Embryonic facial prominence (tissue), 1 donor: ENCODE results near the gene RALGPS2.
"Not testable (repeated sequence)": the region's sequence is repeated elsewhere in the genome, so short reads cannot be mapped to it uniquely, and the experiment has no call there.

Experiments
- DNase-seq: peaks from one replicate; pipeline ENCODE4 v3.0.0-alpha.2; 2016; ENCODE audit errors: extremely low spot score

The RALGPS2 gene

DNA sequence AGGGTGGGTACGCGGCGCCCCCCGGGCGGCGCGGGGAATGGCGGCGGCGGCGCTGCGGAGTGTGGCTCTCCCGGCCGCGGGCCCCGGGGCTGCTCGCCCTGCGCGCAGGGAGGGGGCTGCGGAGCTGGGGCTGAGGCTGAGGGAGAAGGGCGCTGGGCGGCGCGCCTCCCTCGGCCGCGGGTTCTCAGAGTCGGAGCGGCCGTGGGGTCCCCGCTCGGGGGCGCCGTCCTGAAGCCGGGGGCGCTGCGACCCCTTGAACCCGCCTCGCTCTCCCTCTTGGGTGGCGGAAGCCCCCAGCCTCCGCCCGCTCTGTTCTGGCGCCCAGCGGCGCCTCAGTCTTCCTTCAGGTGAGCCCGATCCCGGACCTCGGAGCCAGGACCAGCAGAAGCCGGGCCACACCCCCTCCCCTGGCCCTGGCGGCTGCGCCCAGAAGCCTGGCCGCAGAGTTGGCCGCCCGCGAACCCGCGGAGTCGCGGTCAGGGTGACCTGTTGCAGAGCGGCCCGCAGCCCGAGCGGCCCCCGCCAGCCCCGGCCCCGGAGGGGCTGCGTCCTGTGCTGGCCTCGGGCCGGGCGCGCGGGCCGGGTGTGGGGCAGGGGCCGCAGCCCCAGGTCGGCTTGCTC lies 532 bp downstream of the RALGPS2 start:
- DNase-seq: no peak

DNA sequence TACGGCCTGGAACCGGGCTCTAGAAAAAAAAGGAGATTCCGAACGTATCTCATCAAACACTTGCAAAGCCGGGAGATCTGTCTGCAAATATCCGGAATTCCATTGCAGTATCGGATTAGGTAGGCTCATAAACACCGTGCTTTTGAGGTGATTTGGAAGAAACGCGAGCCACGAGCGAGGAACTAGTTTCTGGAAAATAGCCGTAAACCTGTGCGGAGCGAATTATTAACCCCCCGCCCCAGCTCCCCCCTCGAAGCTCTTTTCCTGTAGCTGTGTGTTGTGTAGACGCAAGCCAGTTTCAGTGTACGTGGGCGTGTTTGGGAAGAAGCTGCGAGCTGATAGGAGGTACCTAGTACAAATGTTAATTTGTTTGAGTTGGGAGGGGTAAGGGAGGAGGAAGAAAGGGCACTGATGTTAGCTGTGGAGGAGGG lies 1.1 kb downstream of the RALGPS2 start:
- no peak for DNase-seq

DNA sequence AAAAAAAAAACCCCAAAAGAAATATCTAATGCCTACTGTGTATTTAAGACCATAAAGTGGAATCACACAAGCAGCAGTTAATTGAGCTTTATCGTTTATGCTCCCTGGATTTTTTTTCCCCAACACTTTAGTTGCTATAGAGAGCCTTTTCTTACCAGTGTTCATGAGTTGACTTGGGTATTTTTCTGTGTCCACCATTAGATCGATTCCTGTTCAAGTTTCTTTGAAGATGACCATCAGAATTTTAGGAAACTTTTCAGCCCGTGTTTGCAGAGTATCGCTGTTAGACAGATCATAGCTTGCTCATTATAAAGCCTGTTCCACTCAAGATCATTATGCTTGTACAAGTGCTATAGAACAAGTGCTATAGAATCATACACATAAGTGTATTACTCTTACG lies 1.5 kb downstream of the RALGPS2 start:
- no peak for DNase-seq

DNA sequence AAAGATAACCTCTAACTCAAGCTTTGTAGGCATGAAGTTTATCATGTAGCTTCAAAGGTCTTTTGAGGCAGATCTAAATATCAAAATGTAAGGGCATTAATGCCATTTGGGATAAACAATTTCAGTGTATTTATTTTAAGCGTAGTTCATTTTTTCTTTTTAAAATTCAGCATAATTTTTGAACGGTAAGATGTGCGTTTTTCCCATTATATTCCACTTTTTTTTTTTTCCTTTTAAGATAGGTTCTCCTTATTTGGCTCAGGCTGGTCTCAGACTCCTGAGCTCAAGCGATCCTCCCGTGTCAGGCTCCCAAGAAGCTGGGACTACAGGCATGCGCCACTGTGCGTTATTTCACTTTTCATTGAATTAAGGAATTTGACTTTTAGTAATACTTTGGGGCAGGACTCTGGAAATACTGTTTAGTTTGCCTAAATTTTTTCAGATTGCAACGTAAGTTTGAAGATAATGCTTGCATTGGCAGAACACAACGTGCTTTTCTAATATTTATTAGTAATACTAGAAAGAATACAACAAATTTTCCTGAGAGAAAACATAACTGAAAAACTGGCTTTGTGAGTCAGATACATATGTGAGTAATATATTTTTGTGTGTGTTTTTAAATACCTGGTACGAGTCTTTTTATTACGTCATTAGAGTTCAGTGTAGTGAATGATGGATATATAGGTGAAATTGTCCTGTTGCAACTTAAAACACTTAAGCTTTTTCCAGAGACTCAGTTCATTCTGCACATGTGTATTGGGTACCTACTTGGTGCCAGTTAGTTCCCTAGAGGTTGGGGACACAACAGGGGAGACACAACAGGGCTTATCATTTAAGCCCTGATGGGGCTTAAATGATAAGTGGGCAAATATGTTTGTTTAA lies 2.2 kb downstream of the RALGPS2 start:
- no peak for DNase-seq

DNA sequence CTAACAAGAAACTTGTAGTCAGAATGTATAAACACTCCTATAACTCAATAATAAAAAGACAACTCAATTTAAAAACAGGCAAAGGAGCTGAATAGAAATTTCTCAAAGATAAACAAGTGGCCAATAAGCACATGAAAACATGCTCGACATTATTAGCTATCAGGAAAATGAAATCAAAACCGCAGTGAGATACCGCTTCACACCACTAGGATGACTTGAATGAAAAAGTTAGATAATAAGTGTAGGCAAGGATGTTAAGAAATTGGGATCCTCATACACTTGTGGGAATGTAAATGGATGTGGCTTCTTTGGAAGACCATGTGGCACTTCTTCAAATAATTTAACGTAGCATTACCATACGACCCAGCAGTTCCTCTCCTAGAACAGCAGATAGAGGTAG lies 8.9 kb downstream of the RALGPS2 start:
- DNase-seq: no peak

DNA sequence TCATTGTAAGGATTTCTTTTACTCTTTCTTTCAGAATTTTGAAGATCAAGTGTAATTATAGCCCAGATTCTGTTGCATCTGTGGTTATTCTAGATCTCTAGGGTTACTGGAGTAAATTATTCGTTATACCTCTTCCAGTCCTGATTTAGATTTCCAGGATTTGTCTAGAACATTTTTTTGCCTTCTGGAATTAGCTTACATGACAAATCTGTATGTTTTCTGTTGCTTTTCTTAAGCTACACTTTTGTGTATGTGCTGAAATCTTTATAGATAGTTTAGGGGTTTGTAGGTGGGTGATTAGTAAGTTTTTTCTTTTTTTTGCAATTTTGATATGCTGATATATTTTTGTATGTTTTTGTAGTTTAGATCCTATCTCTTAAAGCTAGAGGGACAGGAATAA lies 13.7 kb downstream of the RALGPS2 start:
- no peak for DNase-seq

DNA sequence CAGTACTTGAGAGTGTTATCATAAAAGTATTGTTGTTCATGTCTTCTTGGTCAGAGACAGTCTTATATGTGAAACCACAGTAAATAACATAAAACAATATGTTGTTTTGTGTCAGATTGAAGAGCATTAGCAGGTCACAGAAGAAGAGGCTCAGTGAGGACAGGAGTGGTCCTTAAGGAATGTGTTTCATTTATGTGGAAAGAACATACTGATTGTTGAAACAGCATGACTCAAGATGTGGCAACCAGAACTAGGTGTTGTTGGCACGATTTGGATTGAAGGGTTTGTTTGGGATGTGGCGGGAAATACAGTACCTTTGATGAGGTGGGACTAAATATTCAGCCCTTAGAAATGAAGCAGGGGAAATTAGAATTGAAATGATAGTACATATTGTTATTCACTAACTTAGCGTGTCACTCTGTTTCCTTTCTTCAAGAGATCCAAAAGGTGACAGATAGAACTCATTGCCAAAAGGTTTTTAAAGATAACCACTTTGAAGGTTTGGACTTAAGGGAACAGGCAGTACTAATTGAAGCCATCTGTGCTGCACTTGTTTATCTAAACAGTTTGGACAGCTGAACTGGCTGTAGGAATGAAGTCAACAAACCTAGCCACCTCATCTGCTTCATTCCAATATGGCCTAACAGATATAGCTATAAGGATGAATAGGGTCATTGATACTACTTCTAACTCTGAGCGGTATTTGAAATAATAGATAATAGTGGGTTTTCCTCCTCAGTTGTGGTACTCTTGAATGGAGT lies 14.4 kb downstream of the RALGPS2 start:
- no peak for DNase-seq

DNA sequence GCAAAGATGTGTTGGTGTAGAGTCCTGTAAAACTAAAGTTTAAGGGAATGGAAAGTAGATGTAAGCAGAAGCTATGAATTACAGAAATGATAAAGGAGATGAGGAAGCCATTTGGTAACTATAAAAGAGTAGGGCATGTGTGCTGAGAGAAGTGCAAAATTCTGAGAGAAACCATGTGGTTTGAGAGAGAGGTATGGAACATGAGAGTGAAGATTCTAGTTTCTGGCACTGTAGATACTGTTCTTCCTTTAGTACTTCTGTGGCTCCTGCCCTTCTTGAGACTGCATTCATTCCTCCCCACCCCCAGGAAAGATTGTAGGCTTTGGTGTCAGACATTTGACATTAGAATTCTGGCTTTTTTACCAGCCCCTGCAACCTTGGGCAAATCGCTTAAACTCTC lies 15.4 kb downstream of the RALGPS2 start:
- no peak for DNase-seq

DNA sequence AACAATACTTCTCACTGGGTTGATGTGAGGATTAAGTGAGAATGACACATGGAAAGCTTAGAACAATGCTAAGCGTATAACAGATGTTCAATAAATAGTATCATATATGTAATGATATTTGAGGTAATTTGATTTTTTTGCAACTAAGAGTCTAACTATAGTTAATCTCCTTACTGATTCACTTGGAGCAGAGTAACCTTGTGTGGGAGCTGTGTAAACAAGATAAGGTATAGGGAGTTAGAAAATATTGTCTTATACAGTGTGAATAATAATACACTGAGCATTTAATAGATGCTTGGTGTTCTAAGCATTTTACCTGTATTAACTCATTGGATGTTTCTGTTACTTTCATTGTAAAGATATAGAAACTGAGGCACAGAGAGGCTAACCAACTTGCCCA lies 15.9 kb downstream of the RALGPS2 start:
- DNase-seq: no peak

DNA sequence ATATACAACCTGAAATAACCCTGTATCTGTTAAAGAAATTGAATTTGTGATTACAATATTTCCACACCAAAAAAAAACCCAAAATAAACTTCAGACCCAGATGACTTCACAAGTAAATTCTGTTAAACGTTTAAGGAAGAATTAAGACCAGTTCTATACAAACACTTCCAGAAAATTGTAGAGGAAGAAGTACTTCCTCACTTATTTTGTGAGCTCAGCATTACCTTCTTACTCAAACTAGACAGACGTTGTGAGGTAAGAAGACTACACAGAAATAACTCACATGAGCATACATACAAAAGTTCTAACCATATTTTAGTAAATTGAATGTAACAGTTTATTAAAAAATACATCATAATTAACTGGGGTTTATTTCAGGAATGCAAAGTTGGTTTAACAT lies 18.8 kb downstream of the RALGPS2 start:
- DNase-seq: no peak

DNA sequence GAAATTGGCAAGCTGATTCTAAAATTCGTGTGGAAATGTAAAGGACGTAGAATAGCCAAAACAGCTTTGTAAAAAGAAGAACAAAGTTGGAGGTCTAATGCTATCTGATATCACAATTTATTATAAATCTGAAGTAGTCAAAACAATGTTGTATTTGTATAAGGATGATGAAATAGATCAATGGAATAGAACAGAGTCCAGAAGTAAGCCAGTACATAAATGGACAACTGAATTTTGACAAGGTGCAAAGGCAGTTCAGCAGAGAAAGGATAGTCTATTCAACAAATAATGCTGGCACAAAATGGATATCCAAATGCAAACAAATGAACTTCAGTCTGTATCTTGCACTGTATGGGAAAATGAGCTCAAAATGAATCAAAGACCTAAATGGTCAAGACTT lies 20.2 kb downstream of the RALGPS2 start:
- no peak for DNase-seq

DNA sequence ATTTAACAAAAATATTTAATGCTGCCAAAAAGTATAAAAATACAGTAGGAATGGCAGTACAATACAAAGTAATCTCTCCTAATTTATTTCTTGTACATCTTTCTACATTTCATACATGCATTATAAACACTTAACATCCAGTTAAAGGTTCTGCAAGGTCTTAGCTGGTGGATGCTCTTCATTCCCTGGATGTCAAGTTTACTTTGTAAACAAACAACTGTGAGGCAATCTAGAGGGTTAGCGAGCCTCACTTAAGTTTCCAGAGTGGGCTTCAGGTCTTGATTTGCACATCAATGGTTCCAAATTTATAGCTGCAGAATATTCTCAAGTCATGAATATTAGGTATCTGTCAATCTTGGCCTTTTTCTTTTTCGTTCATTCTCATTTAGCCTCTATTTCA lies 21.3 kb downstream of the RALGPS2 start:
- no peak for DNase-seq

DNA sequence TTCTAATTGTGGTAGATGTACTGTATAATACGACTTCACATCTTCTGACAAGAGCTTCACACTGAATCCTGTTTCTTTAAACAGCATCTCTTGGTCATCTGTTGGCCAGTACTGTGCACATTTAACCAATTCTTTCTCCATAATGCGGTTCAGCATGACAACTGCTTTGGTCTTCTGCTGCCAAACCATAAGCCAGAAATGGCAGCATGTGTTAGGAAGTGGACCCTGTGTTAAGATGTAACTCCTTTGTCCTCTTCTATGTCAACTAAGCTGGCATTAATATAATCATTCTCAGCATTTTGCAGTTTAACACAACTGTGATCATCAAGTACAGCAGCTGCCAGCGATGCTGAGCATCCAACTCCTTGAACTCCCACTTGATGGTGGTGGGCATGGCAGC lies 22.3 kb downstream of the RALGPS2 start:
- not testable (repeated sequence) for DNase-seq

DNA sequence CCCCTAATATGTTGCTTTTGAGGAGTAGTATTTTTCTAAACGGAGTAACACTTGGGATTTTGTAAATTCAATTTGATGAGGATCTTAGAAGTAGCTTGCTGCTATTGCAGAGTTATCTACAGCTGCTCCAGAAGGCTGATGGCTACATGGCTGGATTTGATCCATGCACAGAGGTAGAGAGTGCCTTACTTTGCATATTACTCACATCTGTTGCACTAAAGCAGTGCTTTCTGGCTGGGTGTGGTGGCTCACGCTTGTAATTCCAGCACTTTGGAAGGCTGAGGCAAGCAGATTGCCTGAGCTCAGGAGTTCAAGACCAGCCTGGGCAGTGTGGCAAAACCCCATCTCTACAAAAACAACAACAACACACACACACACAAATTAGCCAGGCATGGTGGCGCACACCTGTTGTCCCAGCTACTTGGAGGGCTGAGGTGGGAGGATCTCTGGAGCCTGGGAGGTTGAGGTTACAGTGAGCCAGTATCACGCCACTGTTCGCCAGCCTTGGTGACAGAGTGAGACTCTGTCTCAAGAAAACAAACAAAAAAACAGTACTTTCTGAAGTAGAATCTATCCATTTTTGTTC lies 24.6 kb downstream of the RALGPS2 start:
- no peak for DNase-seq

DNA sequence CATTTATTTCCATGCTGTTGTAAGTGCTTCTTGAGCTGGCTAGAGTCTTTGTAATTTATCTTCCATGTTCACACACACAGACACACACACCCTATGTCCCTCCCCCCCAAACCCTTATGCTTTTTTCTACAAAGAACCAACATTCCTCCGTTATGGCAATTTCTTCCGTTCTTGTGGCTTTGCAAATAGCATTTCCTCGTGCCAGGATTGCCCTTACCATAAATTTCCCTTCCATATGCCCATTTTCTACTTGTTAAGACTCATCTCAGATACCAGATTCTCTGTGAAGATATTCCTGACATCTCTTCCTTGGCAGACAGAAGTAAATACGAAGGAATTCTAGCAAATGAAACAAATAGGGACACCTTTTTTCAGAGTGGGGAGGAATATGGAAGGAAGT lies 26.0 kb downstream of the RALGPS2 start:
- no peak for DNase-seq

DNA sequence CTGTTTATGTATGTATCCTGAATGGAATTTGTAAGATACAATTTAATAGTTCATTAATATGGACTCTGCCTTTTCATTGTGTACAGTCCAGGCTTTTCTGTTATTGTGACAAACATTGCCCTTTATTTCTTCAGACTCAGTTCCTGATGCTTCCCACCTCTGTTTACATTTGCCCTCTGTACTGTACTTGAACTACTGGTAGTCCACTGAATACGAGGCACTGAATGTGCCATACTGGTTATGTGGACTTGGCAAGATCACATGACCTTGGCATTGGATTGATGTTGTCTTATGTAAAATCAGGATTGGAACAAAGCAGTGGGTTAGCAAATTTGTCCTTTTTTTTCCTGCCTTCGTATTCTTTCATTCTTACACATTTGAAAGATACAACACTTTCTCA lies 27.8 kb downstream of the RALGPS2 start:
- DNase-seq: no peak

DNA sequence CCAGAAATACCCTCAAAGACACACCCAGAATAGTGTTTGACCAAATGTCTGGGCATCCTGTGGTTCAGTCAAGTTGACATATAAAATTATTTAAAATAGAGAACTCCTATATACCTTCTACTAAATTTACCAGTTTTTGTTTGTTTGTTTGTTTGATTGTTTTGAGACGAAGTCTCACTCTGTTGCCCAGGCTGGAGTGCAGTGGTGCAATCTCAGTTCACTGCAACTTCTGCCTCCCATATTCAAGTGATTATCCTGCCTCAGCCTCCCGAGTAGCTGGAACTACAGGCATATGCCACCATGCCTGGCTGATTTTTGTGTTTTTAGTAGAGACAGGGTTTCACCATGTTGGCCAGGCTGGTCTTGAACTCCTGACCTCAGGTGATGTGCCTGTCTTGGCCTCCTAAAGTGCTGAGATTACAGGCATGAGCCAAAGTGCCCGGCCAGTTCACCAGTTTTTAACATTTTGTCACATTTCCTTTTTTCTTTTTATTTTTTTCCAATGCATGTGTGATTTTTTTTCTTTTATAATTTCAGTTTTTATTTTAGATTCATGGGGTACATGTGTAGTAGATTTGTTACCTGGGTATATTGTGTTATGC lies 29.7 kb downstream of the RALGPS2 start:
- DNase-seq: not testable (repeated sequence)

DNA sequence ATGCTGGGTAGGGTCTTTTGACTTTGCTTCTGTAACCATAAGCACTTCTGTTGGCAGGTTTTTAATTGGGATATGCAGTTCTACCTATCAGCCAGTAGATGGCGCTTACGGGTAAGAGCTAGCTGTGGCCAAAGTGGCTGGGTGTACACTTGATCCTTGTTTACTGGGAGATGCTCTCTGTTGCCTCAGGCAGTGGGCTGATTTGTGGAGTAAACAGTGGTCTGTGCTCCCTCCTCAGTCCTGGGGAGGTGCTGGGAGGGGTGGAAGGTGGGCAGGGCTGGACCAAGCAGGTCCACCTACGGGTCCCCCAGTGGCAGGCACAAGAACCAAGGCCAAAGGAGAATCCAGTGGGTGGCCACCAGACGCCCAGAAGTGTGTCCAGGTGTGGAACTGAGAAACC lies 43.4 kb downstream of the RALGPS2 start:
- DNase-seq: no peak

DNA sequence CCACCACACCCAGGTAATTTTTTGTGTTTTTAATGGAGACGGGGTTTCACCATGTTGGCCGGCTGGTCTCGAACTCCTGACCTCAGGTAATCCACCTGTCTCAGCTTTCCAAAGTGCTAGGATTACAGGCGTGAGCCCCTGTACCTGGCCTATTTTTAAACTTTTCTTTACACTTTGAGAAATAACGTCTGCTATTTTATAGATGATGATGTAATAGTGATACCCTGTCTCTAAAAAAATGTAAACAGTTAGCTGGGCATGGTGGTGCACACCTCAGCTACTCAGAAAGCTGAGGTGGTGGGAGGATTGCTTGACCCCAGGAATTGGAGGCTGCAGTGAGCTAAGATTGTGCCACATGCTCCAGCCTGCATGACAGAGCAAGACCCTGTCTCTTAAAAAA lies 47.9 kb downstream of the RALGPS2 start:
- no peak for DNase-seq

DNA sequence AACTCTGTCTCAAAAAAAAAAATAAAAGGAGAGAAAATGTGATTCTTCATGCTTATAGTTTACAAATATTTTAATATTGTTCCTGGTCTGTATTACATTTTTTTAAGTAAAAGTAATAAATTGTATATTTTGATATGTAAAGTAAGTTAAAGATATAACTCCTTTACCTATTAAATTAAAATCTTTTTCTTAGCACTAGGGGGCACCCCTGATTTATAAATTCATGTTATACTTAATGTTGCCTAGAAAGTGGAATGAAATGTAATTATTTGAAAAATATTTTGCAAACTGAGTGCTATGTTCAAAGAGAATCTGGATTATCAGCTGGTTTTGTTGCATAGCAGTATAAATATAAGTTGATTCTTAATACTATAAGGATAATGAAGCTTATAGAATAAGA lies 49.2 kb downstream of the RALGPS2 start:
- peak; percentile 12 for DNase-seq

DNA sequence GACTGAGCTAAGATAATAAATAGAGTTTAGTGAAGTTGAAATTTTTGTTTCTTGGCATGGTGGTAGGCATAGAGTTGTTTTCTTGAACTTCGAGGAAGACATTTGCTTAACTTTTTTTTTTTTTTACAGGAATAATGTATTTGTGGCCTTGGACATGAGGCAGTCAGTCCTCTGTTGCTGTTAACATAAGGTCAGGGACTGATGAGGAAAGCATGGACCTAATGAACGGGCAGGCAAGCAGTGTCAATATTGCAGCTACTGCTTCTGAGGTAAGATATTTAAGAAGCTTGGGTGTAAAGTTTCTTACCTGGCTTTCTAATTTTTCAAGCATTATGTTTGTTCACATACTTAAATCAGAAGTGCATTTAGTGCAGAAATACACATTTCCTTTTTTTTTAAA lies 51.5 kb downstream of the RALGPS2 start:
- no peak for DNase-seq
